Stimulated activated CD4-positive, alpha-beta T cell treated with anti-CD3 and anti-CD28 coated beads, TNF-alpha, amount 100 ng/mL, for 4 hours (primary cell): ENCODE results near the gene SOCS4.
"Not testable (repeated sequence)": the region's sequence is repeated elsewhere in the genome, so short reads cannot be mapped to it uniquely, and the experiment has no call there.

Experiments used
- DNase-seq, 3 experiments: peaks; one replicate each; pipeline ENCODE4 v3.0.0-alpha.2; 2020; ENCODE audit warnings: low read depth in 3 of 3

The SOCS4 gene

GRCh38 chr14:55026793-55027561 lies at the start of gene SOCS4, which contains the start of gene WDHD1:
TSS of gene SOCS4 (plus strand) at chr14:55027236. CDS start at chr14:55043042, 15,806 bp downstream.
TSS of gene WDHD1 (minus strand) at chr14:55027099. CDS start at chr14:55026787, 312 bp downstream.
- peak; percentile 92 to 98 (median 94) for DNase-seq

- no peak for DNase-seq
Measured at GRCh38 chr14:54979039-54979438, 48.0 kb upstream of the SOCS4 start.

- no peak for DNase-seq
Measured at GRCh38 chr14:54981698-54982097, 45.3 kb upstream of the SOCS4 start.

GRCh38 chr14:54985156-54985555 lies 41.9 kb upstream of the SOCS4 start:
- no peak for DNase-seq

- no peak for DNase-seq
Measured at GRCh38 chr14:55000381-55000780, 26.7 kb upstream of the SOCS4 start.

- no peak for DNase-seq
Measured at GRCh38 chr14:55005071-55005470, 22.0 kb upstream of the SOCS4 start.

GRCh38 chr14:55015006-55015405 lies 12.0 kb upstream of the SOCS4 start:
- DNase-seq = no peak

- DNase-seq = no peak
Measured at GRCh38 chr14:55019968-55020554, 7.0 kb upstream of the SOCS4 start.

GRCh38 chr14:55024365-55024764 lies 2.7 kb upstream of the SOCS4 start:
- not testable (repeated sequence) for DNase-seq

GRCh38 chr14:55025948-55026347 lies 1.1 kb upstream of the SOCS4 start:
- DNase-seq = no peak

GRCh38 chr14:55026441-55026792 lies 619 bp upstream of the SOCS4 start:
- no peak for DNase-seq

- DNase-seq = no peak
Measured at GRCh38 chr14:55028066-55028465, 1.0 kb downstream of the SOCS4 start.

- DNase-seq = no peak
Measured at GRCh38 chr14:55028476-55028875, 1.4 kb downstream of the SOCS4 start.

GRCh38 chr14:55031190-55031589 lies 4.2 kb downstream of the SOCS4 start:
- DNase-seq = no peak

- DNase-seq = not testable (repeated sequence)
Measured at GRCh38 chr14:55037995-55038394, 11.0 kb downstream of the SOCS4 start.

GRCh38 chr14:55038708-55039107 lies 11.7 kb downstream of the SOCS4 start:
- DNase-seq = no peak

- DNase-seq = no peak
Measured at GRCh38 chr14:55043528-55043927, 16.5 kb downstream of the SOCS4 start.

GRCh38 chr14:55045087-55045486 lies 18.1 kb downstream of the SOCS4 start:
- DNase-seq = no peak

GRCh38 chr14:55047301-55048053 lies 20.4 kb downstream of the SOCS4 start:
- no peak for DNase-seq

GRCh38 chr14:55048900-55049436 lies 21.9 kb downstream of the SOCS4 start:
- DNase-seq = no peak

GRCh38 chr14:55051165-55051422 lies 24.1 kb downstream of the SOCS4 start:
- no peak for DNase-seq

- DNase-seq = peak; percentile 81 to 86 (median 83)
Measured at GRCh38 chr14:55051423-55052268, 24.6 kb downstream of the SOCS4 start, which contains the start of gene MAPK1IP1L. TSS of gene MAPK1IP1L (plus strand) at chr14:55051647. CDS start at chr14:55061684, 10,037 bp downstream.
